GM21390 (cell line): Measurements from ENCODE around the gene GBX1.
A peak's percentile ranks its signal among the peaks of the same experiment; 100 is the strongest.

Source experiments
- ATAC-seq: cut with Tn5 transposase; IDR thresholded peaks from one replicate; pipeline ENCODE4 v1.9.1; 2021; ENCODE audit not compliant: unreplicated experiment

The GBX1 gene

DNA sequence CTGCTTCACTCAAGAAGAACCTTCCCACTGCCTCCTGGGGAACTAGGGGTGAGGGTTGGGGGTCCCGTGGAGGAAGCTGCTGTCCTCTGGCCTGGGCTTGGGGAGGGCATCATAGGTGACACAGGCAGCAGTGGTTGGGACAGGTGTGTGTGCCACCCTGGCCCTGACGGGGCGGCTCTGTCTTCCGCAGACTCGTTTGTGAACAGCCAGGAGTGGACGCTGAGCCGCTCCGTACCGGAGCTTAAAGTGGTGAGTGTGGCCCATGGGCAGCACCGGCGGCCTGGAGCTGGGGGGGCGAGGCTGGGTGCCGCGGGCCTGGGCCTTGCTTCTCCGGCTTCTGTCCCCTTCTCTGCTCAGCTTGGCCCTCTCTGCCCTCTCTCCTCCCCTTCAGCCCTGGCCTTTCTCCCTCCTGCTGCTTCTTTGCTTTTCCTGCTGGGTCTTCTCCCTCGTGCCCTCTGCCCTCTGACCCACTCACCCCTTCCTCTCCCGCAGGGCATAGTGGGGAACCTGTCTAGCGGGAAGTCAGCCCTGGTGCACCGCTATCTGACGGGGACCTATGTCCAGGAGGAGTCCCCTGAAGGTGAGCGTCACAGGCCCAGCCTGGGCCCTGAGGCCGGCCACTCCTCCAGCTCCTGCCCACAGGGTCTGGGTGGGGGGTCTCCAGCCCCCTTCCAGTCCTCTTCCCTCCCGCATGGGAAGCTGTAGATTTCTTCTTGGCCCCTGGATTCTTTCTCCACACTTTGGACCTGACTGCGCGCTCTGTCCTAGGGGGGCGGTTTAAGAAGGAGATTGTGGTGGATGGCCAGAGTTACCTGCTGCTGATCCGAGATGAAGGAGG, 50.7 kb downstream of the GBX1 start:
- ATAC-seq: no peak

DNA sequence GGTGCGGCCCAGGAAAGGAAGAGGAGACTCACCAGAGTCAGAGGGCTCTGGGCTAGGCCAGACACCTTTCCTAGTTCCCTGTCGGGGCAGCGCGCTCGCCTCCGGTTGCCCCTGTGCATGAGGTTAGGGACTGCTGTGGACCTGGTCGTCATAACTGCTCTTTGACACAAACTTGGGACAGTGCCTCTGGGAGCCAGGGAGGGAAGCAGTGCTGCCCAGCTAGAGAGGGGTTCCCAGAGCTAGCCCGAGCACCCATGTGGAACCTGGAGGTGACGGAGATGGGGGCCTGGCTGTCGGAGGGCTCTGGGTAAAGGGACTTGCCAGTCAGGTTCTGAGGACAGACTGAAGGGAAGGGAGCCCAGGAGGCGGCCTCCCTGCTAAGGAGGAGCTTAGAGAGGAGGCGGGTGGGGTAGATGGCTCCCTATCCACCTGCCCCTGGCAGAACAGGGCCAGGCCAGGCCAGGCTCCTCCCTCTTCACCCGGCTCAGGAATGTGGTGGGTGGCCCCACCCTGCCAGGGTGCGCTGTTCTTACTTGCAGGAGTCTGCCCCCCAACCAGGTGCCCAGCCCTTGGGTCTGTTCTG, 51.6 kb downstream of the GBX1 start:
- ATAC-seq: no peak

DNA sequence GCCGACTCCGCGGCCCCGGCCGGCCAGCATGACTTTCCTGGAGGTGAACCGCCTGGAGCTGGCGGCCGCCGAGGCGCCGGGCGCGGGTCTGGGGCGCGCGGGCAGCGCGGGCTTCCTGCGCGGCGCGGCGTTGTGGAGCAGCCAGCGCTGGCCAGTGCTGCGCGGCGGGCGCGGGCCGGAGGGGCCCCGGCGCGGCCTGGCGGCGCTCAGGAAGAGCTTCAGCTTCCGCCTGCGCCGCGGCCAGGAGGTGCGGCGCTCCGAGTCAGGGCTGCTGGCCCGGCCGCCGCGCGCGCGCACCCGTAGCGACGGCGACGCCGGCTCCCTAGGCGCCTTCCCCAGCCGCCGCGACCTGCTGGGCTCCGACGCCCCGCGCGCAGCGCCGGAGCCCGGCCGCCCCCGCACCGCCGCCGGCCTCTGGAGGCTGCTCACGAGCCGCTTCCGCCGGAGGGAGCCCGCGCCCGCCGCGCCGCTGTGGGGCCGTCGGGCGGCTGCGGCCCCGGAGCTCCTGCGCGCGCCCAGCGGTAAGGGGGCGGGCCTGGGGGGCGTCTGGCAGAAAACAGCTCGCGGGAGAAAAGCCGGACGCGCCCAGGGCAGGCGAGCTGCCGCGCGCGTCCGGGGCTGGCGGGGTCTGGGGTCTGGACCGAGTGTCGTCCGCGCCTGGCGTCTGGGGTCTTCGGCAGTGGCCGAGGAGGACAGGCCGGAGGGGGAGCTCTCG, 52.2 kb downstream of the GBX1 start:
- no peak for ATAC-seq

DNA sequence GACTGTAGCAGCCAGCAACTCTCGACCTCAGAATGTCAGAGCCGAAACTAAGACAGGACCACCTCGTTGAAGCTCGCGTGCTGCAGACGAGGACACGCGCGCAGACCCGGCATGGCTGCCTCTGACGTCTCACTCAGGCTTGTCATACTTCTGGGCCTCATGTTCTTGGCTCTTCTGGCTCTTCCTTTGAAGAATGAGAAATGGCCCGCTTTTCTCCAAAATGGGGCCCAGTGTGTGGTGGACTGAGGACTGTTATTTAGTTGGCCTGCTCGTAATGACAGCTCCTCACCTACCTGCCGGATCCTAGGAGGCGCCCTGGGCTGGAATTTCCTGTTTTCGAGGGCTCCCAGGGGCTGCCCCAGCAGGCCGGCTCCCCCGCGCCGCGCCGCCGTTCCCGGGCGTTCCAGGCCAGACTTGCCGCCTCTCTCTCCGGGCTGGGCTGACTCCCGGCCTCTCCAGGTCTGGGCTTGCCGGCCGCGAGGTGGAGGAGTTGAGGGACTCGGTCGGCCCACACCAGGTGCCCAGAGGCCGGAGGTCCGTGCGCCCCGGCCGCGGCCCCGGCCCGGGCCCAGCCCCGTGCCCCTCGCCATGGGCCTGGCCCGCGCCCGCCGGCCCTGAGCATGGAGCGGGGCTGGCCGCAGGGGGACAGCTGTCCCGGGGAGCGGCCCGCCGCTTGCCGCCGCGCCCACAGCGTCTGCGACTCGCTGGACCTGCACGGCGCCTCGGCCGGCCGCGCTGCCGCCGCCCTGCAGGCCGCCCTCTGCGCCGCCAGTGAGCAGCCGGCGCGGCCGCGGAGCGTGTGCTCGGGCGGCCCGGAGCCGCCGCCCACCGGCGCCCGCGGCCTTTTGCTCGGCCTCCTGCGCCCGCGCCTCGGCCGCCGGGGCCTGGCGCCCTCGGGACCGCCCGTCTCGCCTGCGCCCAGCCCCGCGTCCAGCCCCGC, 53.1 kb downstream of the GBX1 start:
- ATAC-seq: no peak

DNA sequence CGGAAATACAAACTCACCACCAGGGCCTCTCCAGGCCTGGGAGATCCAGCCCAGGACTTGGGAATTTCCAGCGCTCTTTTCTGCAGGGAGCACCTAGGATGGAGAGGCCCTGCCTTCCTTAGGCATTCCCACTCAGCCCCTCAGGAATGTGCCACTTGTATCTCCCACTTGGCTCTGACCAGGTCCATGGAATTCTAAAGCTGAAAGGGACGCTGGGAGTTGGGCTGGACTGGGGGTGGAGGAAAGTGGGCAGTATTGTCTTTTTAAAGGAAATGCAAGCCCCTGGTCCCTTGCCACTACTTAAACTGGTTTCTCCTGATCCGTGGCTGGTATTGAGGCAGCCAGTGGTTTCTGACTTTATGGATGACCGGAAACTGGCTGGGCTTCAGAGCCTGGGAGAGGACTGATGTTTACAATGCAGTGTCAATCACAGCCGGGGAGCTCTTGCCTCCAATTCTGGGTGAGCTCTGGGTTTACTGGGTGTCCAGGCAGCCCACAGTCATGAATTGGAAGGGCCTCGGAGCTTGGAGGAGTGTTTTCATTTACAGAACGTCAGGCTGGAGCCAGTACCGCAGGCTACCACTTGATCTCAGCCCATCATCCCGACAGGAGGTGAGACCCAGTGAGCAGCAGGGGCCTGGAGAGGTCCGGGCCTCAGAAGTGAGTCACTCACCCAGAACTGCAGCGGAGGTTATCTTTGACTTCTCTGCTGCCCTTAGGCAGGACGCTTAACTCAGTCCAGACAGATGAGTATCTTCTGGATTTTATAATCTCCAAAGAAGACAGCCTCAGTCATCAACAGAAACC, 53.9 kb downstream of the GBX1 start:
- ATAC-seq: no peak

DNA sequence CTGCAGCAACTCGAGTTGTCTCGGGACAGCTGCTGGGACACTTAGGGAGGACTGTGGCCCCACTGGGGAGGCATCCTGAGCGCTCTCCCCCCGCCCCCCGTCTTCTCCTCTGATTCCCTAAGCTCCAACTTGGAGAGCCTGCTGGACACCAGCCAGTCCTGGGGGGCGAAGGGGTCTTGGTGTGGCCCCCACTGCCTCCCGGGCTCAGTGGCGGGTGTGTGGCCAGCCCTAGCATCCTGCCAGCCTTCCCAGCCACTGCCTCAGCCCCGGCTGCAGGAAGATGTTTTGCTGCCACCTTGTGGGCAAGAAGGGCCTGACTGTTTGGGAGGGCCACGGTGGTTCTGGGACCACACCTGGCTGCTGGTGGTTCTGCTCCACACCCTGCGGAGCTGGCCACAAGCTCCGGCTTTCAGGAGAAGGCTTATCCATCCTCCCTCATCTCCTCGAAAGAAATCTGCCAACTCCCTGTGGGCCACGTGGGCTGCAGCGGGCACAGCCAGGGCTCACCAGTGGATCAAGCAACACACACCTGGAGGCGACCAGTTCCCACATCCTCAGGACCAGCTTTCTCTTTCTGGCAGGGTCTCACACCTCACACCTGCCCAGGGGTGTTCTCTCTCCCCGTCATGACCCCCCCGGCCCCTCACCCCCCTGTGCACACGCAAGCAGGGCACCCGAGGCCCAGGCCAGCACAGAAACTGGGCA, 56.4 kb downstream of the GBX1 start:
- peak; percentile 92 for ATAC-seq

DNA sequence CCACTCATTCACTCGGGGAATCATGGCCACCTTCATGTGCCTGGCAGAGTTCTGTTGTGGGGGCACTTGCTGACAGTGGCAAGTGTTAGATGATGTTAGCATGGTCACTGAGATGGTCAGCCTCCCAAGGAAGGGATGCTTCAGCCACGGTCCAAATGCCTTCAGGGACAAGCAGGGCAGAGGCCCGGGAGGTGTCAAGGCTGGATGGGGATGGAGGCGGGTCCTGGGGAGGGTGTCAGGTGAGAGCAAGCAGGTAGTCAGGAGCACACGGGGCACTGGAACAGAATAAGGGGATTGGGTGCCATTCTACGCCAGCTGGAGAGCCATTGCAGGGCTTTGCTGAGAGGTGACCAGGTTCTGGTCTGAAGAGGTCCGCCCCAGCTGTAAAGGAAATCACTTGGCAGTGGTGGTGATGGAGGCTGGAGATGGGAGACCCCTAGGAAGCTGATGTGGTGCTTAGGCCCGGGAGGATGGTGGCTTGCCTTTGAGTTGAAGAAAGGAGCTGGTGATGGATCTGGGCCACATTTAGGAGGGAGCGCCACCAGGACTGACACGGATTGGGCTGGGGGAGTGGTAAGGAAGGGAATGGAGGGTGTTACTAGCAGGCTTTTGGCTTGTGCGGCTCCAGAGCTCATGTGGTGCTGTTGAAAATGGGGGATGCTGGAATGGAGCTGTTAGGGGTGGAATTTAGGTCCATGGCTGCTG, 57.1 kb downstream of the GBX1 start:
- no peak for ATAC-seq

DNA sequence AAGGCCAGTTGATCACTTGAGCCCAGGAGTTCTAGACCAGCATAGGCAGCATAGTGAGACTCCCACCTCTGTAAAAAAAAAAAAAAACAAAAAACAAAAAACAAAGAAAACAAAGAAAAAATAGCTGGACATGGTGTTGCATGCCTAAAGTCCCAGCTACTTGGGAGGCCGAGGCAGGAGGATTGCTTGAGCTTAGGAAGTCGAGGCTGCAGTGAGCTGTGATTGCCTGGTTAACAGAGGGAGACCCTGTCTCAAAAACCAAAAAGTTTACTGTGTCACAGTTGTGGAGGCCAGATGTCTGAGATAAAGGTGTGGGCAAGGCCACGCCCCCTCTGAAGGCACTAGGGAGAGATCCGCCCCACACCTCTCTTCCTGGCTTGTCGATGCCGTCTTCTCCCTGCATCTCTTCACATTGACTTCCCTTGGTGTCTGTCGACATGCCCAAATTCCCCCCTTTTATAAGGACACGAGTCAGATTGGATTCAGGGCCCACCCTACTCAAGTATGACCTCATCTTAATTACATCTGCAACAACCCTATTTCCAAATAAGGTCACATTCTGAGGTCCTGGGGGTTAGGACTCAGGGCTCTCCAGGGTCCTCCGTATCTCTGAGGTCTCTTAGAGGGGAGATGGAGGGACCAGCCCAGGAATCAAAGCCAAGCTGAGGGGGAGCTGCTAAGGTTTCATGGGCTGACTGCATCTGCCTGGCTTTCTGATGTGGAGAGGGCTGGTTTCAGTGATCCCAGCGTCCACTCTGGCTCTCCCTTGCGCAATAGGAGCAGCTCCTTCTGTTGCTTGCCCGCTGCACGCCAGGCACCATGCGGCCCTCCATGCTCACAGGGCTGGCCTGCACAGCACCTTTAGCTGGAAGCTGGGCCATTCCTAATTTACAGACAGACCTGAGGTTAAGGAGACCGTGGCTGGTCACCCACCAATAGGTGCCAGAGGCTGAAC, 58.1 kb downstream of the GBX1 start:
- no peak for ATAC-seq

DNA sequence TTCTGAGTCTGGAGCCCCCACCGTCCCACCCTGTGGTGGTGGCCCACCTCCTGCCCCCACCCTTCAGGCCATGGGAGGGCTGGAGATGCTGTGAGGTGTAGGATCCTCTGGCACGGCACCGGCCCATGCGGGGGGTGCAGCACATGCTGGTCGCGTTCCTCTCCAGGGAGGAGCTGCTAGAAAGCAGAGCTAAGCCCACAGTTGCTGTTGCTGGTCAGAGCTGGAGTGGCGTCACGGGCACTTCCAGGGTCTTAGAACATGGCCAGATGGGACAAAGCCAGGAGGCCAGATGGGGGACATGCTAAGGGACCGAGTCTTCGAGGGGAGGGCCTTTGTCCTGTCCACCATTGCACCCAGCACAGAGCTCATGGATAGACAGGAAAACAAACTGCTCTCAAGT, 59.6 kb downstream of the GBX1 start:
- ATAC-seq: no peak

DNA sequence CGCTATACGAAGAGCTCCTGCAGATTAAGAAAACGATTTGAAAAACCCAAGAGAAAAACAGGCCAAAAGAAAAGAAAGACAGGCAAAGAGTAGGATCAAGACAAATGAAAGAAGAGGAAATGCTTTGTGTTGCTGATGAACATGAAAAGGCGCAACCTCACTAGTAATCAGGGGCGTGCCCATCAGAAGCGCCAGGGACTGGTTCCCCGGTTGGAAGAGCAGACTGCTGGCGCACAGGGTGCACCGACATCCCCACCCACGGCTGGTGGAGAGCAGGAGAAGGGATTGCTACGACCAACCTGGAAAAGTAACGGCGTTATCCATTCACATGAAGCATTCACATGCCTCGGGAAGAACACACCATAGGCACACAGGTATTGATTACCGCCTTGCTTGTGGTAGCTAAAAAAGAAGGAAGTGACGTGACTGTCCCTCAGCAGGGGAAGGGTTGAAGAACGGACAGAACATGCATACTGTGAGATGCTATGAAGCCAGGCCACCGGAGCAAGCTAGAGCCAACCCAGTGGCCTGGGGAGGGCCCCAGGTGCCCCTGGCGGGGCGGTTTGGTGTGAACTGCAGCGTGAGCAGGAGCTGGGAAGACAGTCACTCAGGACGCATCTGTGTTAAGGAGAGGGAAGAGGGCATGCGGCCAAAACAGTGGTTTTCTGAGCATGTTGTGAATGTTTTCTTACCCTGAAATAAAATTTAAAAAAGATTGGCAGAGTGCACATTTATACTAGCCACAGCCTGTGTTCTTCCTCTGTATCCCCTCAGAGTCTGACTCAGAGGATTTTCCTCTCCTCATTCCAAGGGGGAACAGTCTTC, 62.9 kb downstream of the GBX1 start:
- no peak for ATAC-seq

DNA sequence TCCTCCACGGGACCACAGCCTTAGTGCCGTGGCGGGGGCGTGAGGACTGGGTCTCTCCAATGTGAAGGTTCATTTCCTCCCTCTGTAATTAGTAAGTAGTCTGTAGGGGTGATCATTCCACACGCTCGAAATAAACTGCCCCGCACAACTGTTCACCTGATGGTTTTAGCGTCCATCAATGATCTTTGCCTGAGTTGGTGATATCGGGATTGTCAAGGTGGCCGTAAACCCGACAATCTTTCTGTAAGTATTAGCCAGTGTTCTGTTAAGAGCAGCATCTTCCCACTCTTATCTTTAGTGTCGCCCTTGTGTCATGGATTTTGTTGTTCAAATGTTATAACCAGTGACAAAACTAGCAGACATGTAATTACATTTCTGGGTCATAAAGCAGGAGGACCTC, 63.5 kb downstream of the GBX1 start:
- no peak for ATAC-seq

DNA sequence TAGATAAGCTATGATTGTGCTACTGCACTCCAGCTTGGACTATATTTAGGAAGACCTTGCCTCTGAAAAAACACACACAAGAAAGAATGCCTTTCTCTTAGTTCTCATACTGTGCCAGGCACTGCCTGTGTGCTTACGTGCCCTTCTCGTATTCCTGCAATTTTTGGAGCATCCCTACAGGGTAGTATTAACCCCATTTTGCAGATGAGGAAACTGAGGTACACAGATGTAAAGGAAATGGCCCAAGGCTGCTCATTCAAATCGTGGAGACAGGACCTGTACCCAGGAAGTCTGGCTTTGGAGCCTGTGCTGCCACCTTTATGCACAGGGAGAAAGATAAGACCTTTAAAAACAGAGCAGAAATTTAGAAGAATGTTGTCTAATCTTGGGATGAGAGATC, 64.5 kb downstream of the GBX1 start:
- no peak for ATAC-seq

DNA sequence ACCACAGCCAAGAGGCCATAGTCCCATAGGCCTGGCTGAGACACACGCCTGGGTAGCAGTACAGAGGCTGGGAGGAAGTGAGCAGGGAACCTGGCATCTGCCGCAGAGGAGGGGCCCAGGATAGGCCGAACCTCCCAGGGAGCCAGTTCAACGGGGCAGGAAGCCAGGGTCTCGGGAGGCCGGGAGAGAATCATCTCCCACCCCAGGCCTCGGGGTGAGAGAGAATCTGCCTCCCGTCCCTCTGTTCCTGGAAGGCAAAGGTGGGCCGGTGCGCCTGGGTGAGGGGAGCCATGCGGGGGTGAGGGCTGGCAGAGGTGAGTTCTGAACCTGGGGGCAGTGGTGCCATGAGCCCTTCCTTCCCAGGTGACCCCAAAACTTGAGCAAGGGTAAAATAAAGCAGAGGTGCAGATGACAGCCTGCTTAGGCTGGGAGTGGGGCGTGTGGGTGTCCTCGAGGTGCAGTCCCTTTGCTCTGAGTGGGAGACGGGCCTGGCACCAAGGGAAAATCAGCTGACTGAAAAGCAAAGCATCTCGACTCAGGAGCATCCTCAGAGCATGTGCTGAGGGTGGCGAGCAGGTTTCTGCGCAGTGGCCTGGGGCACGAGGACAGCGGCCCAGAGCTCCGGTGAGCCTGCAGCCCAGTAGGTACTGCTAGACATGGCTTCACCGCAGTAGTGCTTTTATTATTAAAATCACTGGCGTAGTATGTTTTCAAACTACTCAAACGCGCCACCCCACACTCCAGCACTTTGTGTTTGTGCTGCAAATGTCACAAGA, 65.7 kb downstream of the GBX1 start:
- ATAC-seq: no peak

DNA sequence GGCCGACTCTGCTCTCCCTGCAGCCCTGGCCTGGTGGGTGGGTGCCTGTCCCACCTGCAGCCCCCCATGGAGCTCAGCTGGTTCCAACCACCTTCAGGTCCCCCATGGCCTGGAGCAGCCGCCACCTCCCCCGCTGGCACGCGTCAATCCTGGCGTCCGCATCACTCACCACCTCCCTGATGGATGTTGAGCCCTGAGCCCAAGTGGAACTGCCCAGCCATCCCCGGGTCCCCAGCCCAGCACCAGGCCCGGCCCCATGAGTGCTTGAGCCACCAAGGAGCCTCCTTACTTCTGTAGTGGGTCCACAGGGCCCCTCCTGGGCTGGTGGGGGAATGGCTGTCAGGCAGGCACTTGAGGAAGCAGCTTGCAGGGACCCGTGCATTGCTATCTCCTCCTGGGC, 66.6 kb downstream of the GBX1 start:
- ATAC-seq: no peak

DNA sequence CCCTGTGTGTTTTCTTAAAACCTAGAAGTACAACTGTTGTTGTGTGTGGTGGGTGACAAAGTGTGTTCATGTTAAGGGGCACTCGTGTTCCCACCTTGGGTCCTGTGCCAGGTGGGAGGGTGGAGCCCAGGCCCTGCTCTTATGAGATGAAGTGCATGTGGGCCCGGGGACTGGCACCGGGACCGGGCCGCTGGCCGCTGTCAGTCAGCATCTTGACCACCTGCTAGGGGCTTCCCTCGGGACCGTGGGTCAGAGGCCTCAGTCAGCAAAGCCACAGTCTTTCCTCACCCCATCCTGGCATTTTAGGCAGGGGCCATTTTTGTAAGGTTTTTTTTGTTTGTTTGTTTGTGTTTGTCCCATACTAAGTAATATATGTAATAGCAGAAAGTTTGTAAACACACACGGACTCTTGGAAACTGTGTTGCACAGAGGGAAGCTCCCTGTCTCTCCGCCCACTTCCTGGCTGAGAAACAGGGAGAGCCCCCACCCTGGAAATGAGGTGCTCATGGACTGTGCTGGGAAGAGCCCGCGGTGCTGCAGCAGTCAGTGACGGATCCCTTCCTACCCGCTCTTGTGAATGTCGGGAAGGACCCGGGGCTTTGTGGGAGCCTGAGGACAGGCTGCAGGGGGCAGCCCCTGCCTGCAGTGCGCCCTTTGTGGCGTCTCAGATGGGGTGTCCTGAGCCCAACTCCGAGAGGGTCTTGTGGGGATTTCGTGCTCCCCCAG, 67.8 kb downstream of the GBX1 start:
- no peak for ATAC-seq
